ENCODE data around the gene PIGH.
"Not testable (repeated sequence)": the region's sequence is repeated elsewhere in the genome, so short reads cannot be mapped to it uniquely, and the experiment has no call there.

Gene PIGH

DNA sequence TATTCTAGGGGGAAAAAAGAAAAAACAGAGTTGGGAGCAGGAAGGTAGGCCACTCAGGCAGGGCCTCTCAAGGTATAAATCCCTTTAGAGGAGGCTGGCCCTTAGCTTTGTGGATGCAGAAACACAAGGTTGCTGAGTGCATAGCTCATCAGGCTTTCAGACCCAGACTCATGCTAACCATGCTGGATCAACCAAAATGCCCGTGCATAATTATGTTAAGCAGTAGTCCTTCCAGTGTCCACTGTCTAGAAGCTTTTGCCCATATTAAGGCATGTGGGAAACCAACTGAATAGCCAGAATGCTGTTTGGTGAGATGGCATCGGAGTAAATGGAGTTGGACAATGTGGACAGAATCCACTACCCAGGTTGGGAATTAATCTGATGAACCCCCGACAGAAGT lies 38.6 kb upstream of the PIGH start:
- no peaks in the 10 kb centered on the region for H3K27me3 ChIP-seq (ENCODE audit: insufficient read depth, insufficient read length)
- no peak for DNase-seq (ENCODE audit: low read depth, low spot score)
- H3K9me3 ChIP-seq (ENCODE audit: insufficient read depth, low read length): no peaks in the 10 kb centered on the region
- no peak overlapping the region for H3K9ac ChIP-seq (ENCODE audit: insufficient read length, low read depth)
- H3K4me1 ChIP-seq (ENCODE audit: insufficient read depth, insufficient read length): no peaks in the 10 kb centered on the region
- no peak for TF ChIP-seq SUZ12 (IDR thresholded peaks at IDR 0.05; ENCODE audit: extremely low read depth, insufficient read depth, insufficient read length)
- no peak for TF ChIP-seq YY1 (IDR thresholded peaks at IDR 0.05; ENCODE audit: insufficient read depth, insufficient read length)
- TF ChIP-seq ZNF274 (IDR thresholded peaks at IDR 0.05; ENCODE audit: low read depth, low read length): no peak
- peaks cover 8% of the 10 kb centered on the region for H3K36me3 ChIP-seq (ENCODE audit: insufficient read depth, insufficient read length, low read length)
- H3K4me3 ChIP-seq (ENCODE audit: insufficient read length, low read depth): no peak overlapping the region

GRCh38 chr14:67636361-67636919 lies 36.4 kb upstream of the PIGH start:
- no peak for DNase-seq (ENCODE audit: low read depth, low spot score)

GRCh38 chr14:67633451-67634147 lies 33.5 kb upstream of the PIGH start:
- H3K4me1 ChIP-seq (ENCODE audit: insufficient read depth, insufficient read length): no peaks in the 10 kb centered on the region
- no peak overlapping the region for H3K4me3 ChIP-seq (ENCODE audit: insufficient read length, low read depth)
- H3K9ac ChIP-seq (ENCODE audit: insufficient read length, low read depth): no peak overlapping the region
- peaks cover 5% of the 10 kb centered on the region for H3K36me3 ChIP-seq (ENCODE audit: insufficient read depth, insufficient read length, low read length)
- no peaks in the 10 kb centered on the region for H3K9me3 ChIP-seq (ENCODE audit: insufficient read depth, low read length)
- TF ChIP-seq YY1 (IDR thresholded peaks at IDR 0.05; ENCODE audit: insufficient read depth, insufficient read length): no peak
- TF ChIP-seq SUZ12 (IDR thresholded peaks at IDR 0.05; ENCODE audit: extremely low read depth, insufficient read depth, insufficient read length): no peak
- no peak for TF ChIP-seq ZNF274 (IDR thresholded peaks at IDR 0.05; ENCODE audit: low read depth, low read length)
- H3K27me3 ChIP-seq (ENCODE audit: insufficient read depth, insufficient read length): no peaks in the 10 kb centered on the region
- no peak for DNase-seq (ENCODE audit: low read depth, low spot score)

More at GRCh38 chr14:67636361-67636919, 36.4 kb upstream of the PIGH start:
- TF ChIP-seq YY1 (IDR thresholded peaks at IDR 0.05; ENCODE audit: insufficient read depth, insufficient read length) (no peak), ZNF274 (IDR thresholded peaks at IDR 0.05; ENCODE audit: low read depth, low read length) (no peak), SUZ12 (IDR thresholded peaks at IDR 0.05; ENCODE audit: extremely low read depth, insufficient read depth, insufficient read length) (no peak)
- Histone ChIP-seq H3K4me3 (ENCODE audit: insufficient read length, low read depth) (no peak overlapping the region), H3K4me1 (ENCODE audit: insufficient read depth, insufficient read length) (no peaks in the 10 kb centered on the region), H3K27me3 (ENCODE audit: insufficient read depth, insufficient read length) (no peaks in the 10 kb centered on the region), H3K9me3 (ENCODE audit: insufficient read depth, low read length) (no peaks in the 10 kb centered on the region), H3K9ac (ENCODE audit: insufficient read length, low read depth) (no peak overlapping the region), H3K36me3 (ENCODE audit: insufficient read depth, insufficient read length, low read length) (peaks cover 5% of the 10 kb centered on the region)

DNA sequence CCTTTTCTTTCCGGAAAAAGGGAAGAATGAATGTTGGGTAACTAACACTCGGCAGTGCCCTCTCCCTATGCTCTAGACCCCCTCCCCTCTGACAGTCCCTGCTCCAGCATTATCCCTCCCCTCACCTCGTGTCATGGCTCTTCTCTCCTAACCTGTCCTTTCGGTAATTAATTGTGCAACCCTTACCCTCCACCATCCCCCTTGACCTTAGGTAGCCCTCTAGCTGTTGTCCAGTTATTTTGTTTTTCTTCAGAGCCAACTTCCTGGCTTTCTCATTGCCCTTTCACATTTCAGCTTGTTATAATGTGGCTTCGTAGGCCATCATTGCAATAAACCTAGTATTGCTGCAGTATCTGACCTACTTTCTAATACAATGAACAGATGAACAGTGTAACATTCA lies 30.9 kb upstream of the PIGH start:
- H3K4me1 ChIP-seq (ENCODE audit: insufficient read depth, insufficient read length): no peaks in the 10 kb centered on the region
- H3K9ac ChIP-seq (ENCODE audit: insufficient read length, low read depth): no peak overlapping the region
- H3K27me3 ChIP-seq (ENCODE audit: insufficient read depth, insufficient read length): no peaks in the 10 kb centered on the region
- no peak overlapping the region for H3K4me3 ChIP-seq (ENCODE audit: insufficient read length, low read depth)
- no peaks in the 10 kb centered on the region for H3K9me3 ChIP-seq (ENCODE audit: insufficient read depth, low read length)
- peaks cover 5% of the 10 kb centered on the region for H3K36me3 ChIP-seq (ENCODE audit: insufficient read depth, insufficient read length, low read length)
- DNase-seq (ENCODE audit: low read depth, low spot score): no peak
- no peak for TF ChIP-seq ZNF274 (IDR thresholded peaks at IDR 0.05; ENCODE audit: low read depth, low read length)
- no peak for TF ChIP-seq SUZ12 (IDR thresholded peaks at IDR 0.05; ENCODE audit: extremely low read depth, insufficient read depth, insufficient read length)
- TF ChIP-seq YY1 (IDR thresholded peaks at IDR 0.05; ENCODE audit: insufficient read depth, insufficient read length): no peak

GRCh38 chr14:67630186-67630585 lies 30.1 kb upstream of the PIGH start:
- no peaks in the 10 kb centered on the region for H3K4me1 ChIP-seq (ENCODE audit: insufficient read depth, insufficient read length)
- no peak overlapping the region for H3K9ac ChIP-seq (ENCODE audit: insufficient read length, low read depth)
- H3K4me3 ChIP-seq (ENCODE audit: insufficient read length, low read depth): no peak overlapping the region
- DNase-seq (ENCODE audit: low read depth, low spot score): no peak
- H3K9me3 ChIP-seq (ENCODE audit: insufficient read depth, low read length): peaks cover under 1% of the 10 kb centered on the region; the same call in 1 of the 2 replicates
- peaks cover 5% of the 10 kb centered on the region for H3K36me3 ChIP-seq (ENCODE audit: insufficient read depth, insufficient read length, low read length)
- no peaks in the 10 kb centered on the region for H3K27me3 ChIP-seq (ENCODE audit: insufficient read depth, insufficient read length)
- TF ChIP-seq YY1 (IDR thresholded peaks at IDR 0.05; ENCODE audit: insufficient read depth, insufficient read length): no peak
- no peak for TF ChIP-seq ZNF274 (IDR thresholded peaks at IDR 0.05; ENCODE audit: low read depth, low read length)
- TF ChIP-seq SUZ12 (IDR thresholded peaks at IDR 0.05; ENCODE audit: extremely low read depth, insufficient read depth, insufficient read length): no peak

GRCh38 chr14:67627519-67627918 lies 27.5 kb upstream of the PIGH start:
- TF ChIP-seq SUZ12 (IDR thresholded peaks at IDR 0.05; ENCODE audit: extremely low read depth, insufficient read depth, insufficient read length): no peak
- TF ChIP-seq ZNF274 (IDR thresholded peaks at IDR 0.05; ENCODE audit: low read depth, low read length): no peak
- TF ChIP-seq YY1 (IDR thresholded peaks at IDR 0.05; ENCODE audit: insufficient read depth, insufficient read length): no peak
- no peak for DNase-seq (ENCODE audit: low read depth, low spot score)
- Histone ChIP-seq H3K27me3 (ENCODE audit: insufficient read depth, insufficient read length) (no peaks in the 10 kb centered on the region), H3K4me1 (ENCODE audit: insufficient read depth, insufficient read length) (no peaks in the 10 kb centered on the region), H3K9ac (ENCODE audit: insufficient read length, low read depth) (no peak overlapping the region), H3K36me3 (ENCODE audit: insufficient read depth, insufficient read length, low read length) (peaks cover 8% of the 10 kb centered on the region), H3K4me3 (ENCODE audit: insufficient read length, low read depth) (no peak overlapping the region), H3K9me3 (ENCODE audit: insufficient read depth, low read length) (peaks cover 12% of the 10 kb centered on the region; the same call in 1 of the 2 replicates)

GRCh38 chr14:67626131-67626530 lies 26.1 kb upstream of the PIGH start:
- H3K4me1 ChIP-seq (ENCODE audit: insufficient read depth, insufficient read length); H3K9ac ChIP-seq (ENCODE audit: insufficient read length, low read depth); H3K4me3 ChIP-seq (ENCODE audit: insufficient read length, low read depth); H3K27me3 ChIP-seq (ENCODE audit: insufficient read depth, insufficient read length); DNase-seq (ENCODE audit: low read depth, low spot score): not testable (repeated sequence)
- Histone ChIP-seq H3K36me3 (ENCODE audit: insufficient read depth, insufficient read length, low read length) (peaks cover 10% of the 10 kb centered on the region), H3K9me3 (ENCODE audit: insufficient read depth, low read length) (peaks cover 12% of the 10 kb centered on the region; the same call in 1 of the 2 replicates)

Data from NT2/D1 (cell line).